Liver (tissue), 10 donors: ENCODE data around the gene DPEP2. TPM values are rescaled to one million over a fixed set of nuclear protein-coding genes. Genes with fewer than 3 reads are reported as not detected.
A peak's percentile ranks its signal among the peaks of the same experiment; 100 is the strongest.
"Not testable (repeated sequence)": the region's sequence is repeated elsewhere in the genome, so short reads cannot be mapped to it uniquely, and the experiment has no call there.

Source experiments
- DNase-seq: peaks from one replicate; pipeline ENCODE4 v3.0.0-alpha.2; 2017; ENCODE audit warnings: low spot score
- H3K27ac ChIP-seq, 2 donors: one replicate each; pipeline ENCODE4 v1.7.0; 2013; ENCODE audit warnings: inconsistent platforms in 2 of 2, low read length in 2 of 2, control low read depth in 1 of 2, low read depth in 1 of 2, mild to moderate bottlenecking in 1 of 2
- H3K27me3 ChIP-seq, 4 donors: one replicate each; pipeline versions ENCODE4 v1.6.1 to v1.7.0; 2013; ENCODE audit warnings: low read length in 3 of 4, inconsistent platforms in 1 of 4, mild to moderate bottlenecking in 1 of 4, moderate library complexity in 1 of 4; ENCODE audit not compliant: control insufficient read depth in 4 of 4, insufficient read depth in 4 of 4
- H3K36me3 ChIP-seq, 4 donors: one replicate each; pipeline versions ENCODE4 v1.6.1 to v1.7.0; 2013; ENCODE audit warnings: low read length in 3 of 4, mild to moderate bottlenecking in 3 of 4, low read depth in 1 of 4, moderate library complexity in 1 of 4; ENCODE audit not compliant: control insufficient read depth in 4 of 4, insufficient read depth in 3 of 4
- H3K4me1 ChIP-seq, 4 donors: one replicate each; pipeline versions ENCODE4 v1.6.1 to v1.7.0; 2013; ENCODE audit warnings: low read length in 3 of 4, mild to moderate bottlenecking in 3 of 4, moderate library complexity in 1 of 4; ENCODE audit not compliant: control insufficient read depth in 4 of 4, insufficient read depth in 4 of 4
- H3K4me3 ChIP-seq, 3 donors: one replicate each; pipeline versions ENCODE4 v1.6.1 to v1.7.0; 2013; ENCODE audit warnings: low read length in 3 of 3, control low read depth in 1 of 3, low read depth in 1 of 3, mild to moderate bottlenecking in 1 of 3
- H3K9ac ChIP-seq, 2 donors: one replicate each; pipeline ENCODE4 v1.7.0; 2013; ENCODE audit warnings: low read length in 2 of 2, mild to moderate bottlenecking in 2 of 2, moderate library complexity in 2 of 2, control low read depth in 1 of 2, low read depth in 1 of 2
- H3K9me3 ChIP-seq, 4 donors: one replicate each; pipeline versions ENCODE4 v1.6.1 to v1.7.0; 2013; ENCODE audit warnings: low read length in 3 of 4; ENCODE audit not compliant: control insufficient read depth in 4 of 4
- ATF3 ChIP-seq: IDR thresholded peaks from 2 replicates; pipeline ENCODE4 v1.6.1; 2016; ENCODE audit warnings: antibody characterized with exemption
- EGR1 ChIP-seq, 2 donors: IDR thresholded peaks; 2 replicates each; pipeline ENCODE4 v1.6.1; 2016 to 2018; ENCODE audit warnings: antibody characterized with exemption in 2 of 2, low read depth in 2 of 2
- FOXA1 ChIP-seq: IDR thresholded peaks from 2 replicates; pipeline ENCODE4 v1.6.1; 2016; ENCODE audit warnings: antibody characterized with exemption
- GABPA ChIP-seq, 2 donors: IDR thresholded peaks in 1 of 2; conservative IDR thresholded peaks in 1 of 2; 2 replicates each; pipeline ENCODE4 v1.6.1; 2016; ENCODE audit warnings: antibody characterized with exemption in 2 of 2, mild to moderate bottlenecking in 1 of 2, moderate library complexity in 1 of 2
- HNF4A ChIP-seq, 2 donors: conservative IDR thresholded peaks; 2 replicates each; pipeline ENCODE4 v1.6.1; 2016; ENCODE audit warnings: antibody characterized with exemption in 2 of 2, mild to moderate bottlenecking in 2 of 2
- MAX ChIP-seq: IDR thresholded peaks from 2 replicates; pipeline ENCODE4 v1.6.1; 2016; ENCODE audit warnings: antibody characterized with exemption
- NR2F2 ChIP-seq: IDR thresholded peaks from 2 replicates; pipeline ENCODE4 v1.6.1; 2016; ENCODE audit warnings: antibody characterized with exemption
- RAD21 ChIP-seq, 2 donors: IDR thresholded peaks; 2 replicates each; pipeline ENCODE4 v1.6.1; 2016; ENCODE audit warnings: antibody characterized with exemption in 2 of 2, mild to moderate bottlenecking in 2 of 2
- SP1 ChIP-seq: IDR thresholded peaks from 2 replicates; pipeline ENCODE4 v1.6.1; 2018; ENCODE audit warnings: antibody characterized with exemption, mild to moderate bottlenecking
- TAF1 ChIP-seq: conservative IDR thresholded peaks from 2 replicates; pipeline ENCODE4 v1.6.1; 2016; ENCODE audit warnings: antibody characterized with exemption, mild to moderate bottlenecking
- ZBTB33 ChIP-seq: IDR thresholded peaks from 2 replicates; pipeline ENCODE4 v1.6.1; 2016; ENCODE audit warnings: antibody characterized with exemption
- WGBS: extraction: QIAGEN DNeasy Blood & Tissue Kit; methylation state at CpG from one replicate; pipeline ENCODE4 v1.1.7; 2013; 5-methylcytosine and 5-hydroxymethylcytosine counted together
- polyA plus RNA-seq, 2 donors: library from polyadenylated mRNA; stranded (reverse) in 1 of 2; unstranded in 1 of 2; fragments of 200-250 nt in 1 of 2; fragments of >200 nt in 1 of 2; fragmentation: Nextera tagmentation in 1 of 2; extraction: Ambion mirVana in 1 of 2; gene quantifications; one replicate each; pipeline versions ENCODE4 v1.2.1 to v1.2.3, GENCODE V29; 2013 to 2015
- small RNA-seq: library from RNA; depleted of rRNA; stranded (forward); fragments of <200 nt; gene quantifications from one replicate; pipeline ENCODE3, GENCODE V24; 2014
- total RNA-seq, 2 donors: library from RNA; depleted of rRNA; stranded (reverse); fragments of >200 nt; gene quantifications; one replicate each; pipeline ENCODE4 v1.2.3, GENCODE V29; 2014
- donor health status: healthy.
- donor health status: healthy.
- donor health status: healthy.
- donor health status: healthy.
- donor health status: healthy.

DPEP2 gene
- total and polyA plus RNA-seq, 4 donors = 1.4 to 2.4 (median 1.9) TPM

- 69% methylated on average over 33 of the region's 33 CpGs for WGBS
- no peak for DNase-seq
- no peaks in the 10 kb centered on the region for H3K9me3 ChIP-seq
- H3K36me3 ChIP-seq = peaks cover 3 to 7% (median 5%) of the 10 kb centered on the region in 4 donors
- peaks cover 14 to 68% (median 50%) of the 10 kb centered on the region in 4 donors for H3K4me1 ChIP-seq
- no peaks in the 10 kb centered on the region for H3K27me3 ChIP-seq
- peak overlapping the region in 1 of 2 donors; percentile 1 for H3K27ac ChIP-seq
- H3K4me3 ChIP-seq = no peak overlapping the region
- TF ChIP-seq ATF3 (no peak), GABPA (IDR thresholded peaks at IDR 0.05 in 1 of 2, conservative IDR thresholded peaks at IDR 0.05 in 1 of 2) (no peak), HNF4A (conservative IDR thresholded peaks at IDR 0.05) (no peak), TAF1 (no peak), MAX (no peak), SP1 (no peak), FOXA1 (no peak), RAD21 (IDR thresholded peaks at IDR 0.05) (no peak), EGR1 (IDR thresholded peaks at IDR 0.05; ENCODE audit: low read depth in 2 of 2) (no peak), ZBTB33 (no peak), NR2F2 (no peak)
- no peak overlapping the region for H3K9ac ChIP-seq
These were observed 59.5 kb downstream of the DPEP2 start for GRCh38 chr16:67939507-67940445.

GRCh38 chr16:67937713-67938112 is 61.6 kb downstream of the DPEP2 start:
- H3K27ac ChIP-seq, H3K27me3 ChIP-seq, H3K9me3 ChIP-seq, DNase-seq, H3K4me3 ChIP-seq, H3K9ac ChIP-seq: not testable (repeated sequence)
- H3K4me1 ChIP-seq = peaks cover 9 to 52% (median 38%) of the 10 kb centered on the region in 4 donors
- WGBS = 97% methylated on average over 5 of the region's 5 CpGs
- peaks cover 6 to 14% (median 8%) of the 10 kb centered on the region in 4 donors for H3K36me3 ChIP-seq

Small RNA genes lying within 50 kb of the gene (small RNA-seq; reads per million reads assigned to genes)
- gene RNU6-359P = not detected

Other genes with a start within 250 kb of the DPEP2 start
- 10 to 100 TPM in 1 of 2 donors, 1 to 10 TPM in 1; 9.8 to 12.8 TPM for gene RANBP10, start 192.9 kb downstream of the DPEP2 start, total RNA-seq
- 10 to 100 TPM; 14.9 to 15.5 TPM for gene RANBP10, start 192.9 kb downstream of the DPEP2 start, polyA plus RNA-seq
- under 1 TPM; 0.09 to 0.75 TPM for gene TSNAXIP1, start 192.6 kb downstream of the DPEP2 start, total RNA-seq
- 1 to 10 TPM in 1 of 2 donors, under 1 TPM in 1; 0.62 to 1.5 TPM for gene TSNAXIP1, start 192.6 kb downstream of the DPEP2 start, polyA plus RNA-seq
- 10 to 100 TPM; 14.1 to 19.7 TPM for gene THAP11, start 157.2 kb downstream of the DPEP2 start, total RNA-seq
- gene THAP11, start 157.2 kb downstream of the DPEP2 start, polyA plus RNA-seq = 1 to 10 TPM; 6.7 to 9.5 TPM
- gene NUTF2, start 152.6 kb downstream of the DPEP2 start, total RNA-seq = 10 to 100 TPM; 27.4 to 69.5 TPM
- gene NUTF2, start 152.6 kb downstream of the DPEP2 start, polyA plus RNA-seq = 10 to 100 TPM; 51.0 to 58.7 TPM
- 10 to 100 TPM; 15.9 to 22.7 TPM for gene CENPT, start 151.8 kb downstream of the DPEP2 start, total RNA-seq
- gene CENPT, start 151.8 kb downstream of the DPEP2 start, polyA plus RNA-seq = 10 to 100 TPM; 11.4 to 26.9 TPM
- gene EDC4, start 126.4 kb downstream of the DPEP2 start, total RNA-seq = 10 to 100 TPM; 22.9 to 26.8 TPM
- 10 to 100 TPM; 17.7 to 20.3 TPM for gene EDC4, start 126.4 kb downstream of the DPEP2 start, polyA plus RNA-seq
- under 1 TPM; 0.14 to 0.33 TPM for gene NRN1L, start 114.6 kb downstream of the DPEP2 start, total RNA-seq
- gene NRN1L, start 114.6 kb downstream of the DPEP2 start, polyA plus RNA-seq = under 1 TPM; 0.23 to 0.24 TPM
- gene PSKH1, start 106.2 kb downstream of the DPEP2 start, total RNA-seq = 10 to 100 TPM; 14.0 to 23.8 TPM
- 10 to 100 TPM in 1 of 2 donors, 1 to 10 TPM in 1; 8.3 to 13.7 TPM for gene PSKH1, start 106.2 kb downstream of the DPEP2 start, polyA plus RNA-seq
- under 1 TPM; 0.09 to 0.50 TPM for gene CTRL, start 67.6 kb downstream of the DPEP2 start, total RNA-seq
- 1 to 10 TPM in 1 of 2 donors, under 1 TPM in 1; 0.09 to 5.0 TPM for gene CTRL, start 67.6 kb downstream of the DPEP2 start, polyA plus RNA-seq
- 10 to 100 TPM; 24.8 to 36.3 TPM for gene PSMB10, start 62.6 kb downstream of the DPEP2 start, total RNA-seq
- gene PSMB10, start 62.6 kb downstream of the DPEP2 start, polyA plus RNA-seq = 10 to 100 TPM; 28.4 to 48.2 TPM
- gene LCAT, start 55.4 kb downstream of the DPEP2 start, total RNA-seq = 10 to 100 TPM; 45.7 to 87.3 TPM
- 100 to 1,000 TPM; 140 to 201 TPM for gene LCAT, start 55.4 kb downstream of the DPEP2 start, polyA plus RNA-seq
- gene SLC12A4, start 30.8 kb downstream of the DPEP2 start, total RNA-seq = 10 to 100 TPM; 20.0 to 37.3 TPM
- 10 to 100 TPM in 1 of 2 donors, 1 to 10 TPM in 1; 8.0 to 14.1 TPM for gene SLC12A4, start 30.8 kb downstream of the DPEP2 start, polyA plus RNA-seq
- gene DPEP3, start 19.0 kb downstream of the DPEP2 start, total RNA-seq = under 1 TPM; 0.08 to 0.37 TPM
- gene DPEP3, start 19.0 kb downstream of the DPEP2 start, polyA plus RNA-seq = under 1 TPM in 1 of 2 donors, not detected in 1; 0.22 TPM
- not detected for gene DPEP2NB, start 16.4 kb upstream of the DPEP2 start, total RNA-seq
- not detected for gene DPEP2NB, start 16.4 kb upstream of the DPEP2 start, polyA plus RNA-seq
- gene DDX28, start 23.7 kb upstream of the DPEP2 start, total RNA-seq = 1 to 10 TPM; 7.6 to 8.4 TPM
- gene DDX28, start 23.7 kb upstream of the DPEP2 start, polyA plus RNA-seq = 10 to 100 TPM in 1 of 2 donors, 1 to 10 TPM in 1; 8.4 to 11.6 TPM
- gene DUS2, start 23.8 kb upstream of the DPEP2 start, total RNA-seq = 10 to 100 TPM in 1 of 2 donors, 1 to 10 TPM in 1; 7.2 to 10.7 TPM
- 1 to 10 TPM; 6.9 to 8.6 TPM for gene DUS2, start 23.8 kb upstream of the DPEP2 start, polyA plus RNA-seq
- 10 to 100 TPM; 20.9 to 21.2 TPM for gene NFATC3, start 85.9 kb upstream of the DPEP2 start, total RNA-seq
- gene NFATC3, start 85.9 kb upstream of the DPEP2 start, polyA plus RNA-seq = 10 to 100 TPM in 1 of 2 donors, 1 to 10 TPM in 1; 9.7 to 12.6 TPM
- 10 to 100 TPM; 21.0 to 84.8 TPM for gene ESRP2, start 236.6 kb upstream of the DPEP2 start, total RNA-seq
- gene ESRP2, start 236.6 kb upstream of the DPEP2 start, polyA plus RNA-seq = 10 to 100 TPM; 41.6 to 49.8 TPM
- 10 to 100 TPM; 16.2 to 19.8 TPM for gene PLA2G15, start 245.9 kb upstream of the DPEP2 start, total RNA-seq
- 10 to 100 TPM in 1 of 2 donors, 1 to 10 TPM in 1; 4.5 to 13.9 TPM for gene PLA2G15, start 245.9 kb upstream of the DPEP2 start, polyA plus RNA-seq